ENCODE measurements around the gene THAP12.

Gene THAP12

GRCh38 chr11:76392870-76393269 lies 11.9 kb upstream of the THAP12 start:
- Histone ChIP-seq H3K36me3 (replicated peaks) (no peaks in the 10 kb centered on the region), H3K4me3 (no peak overlapping the region), H3K4me1 (peaks cover 16% of the 10 kb centered on the region), H3K9me3 (no peaks in the 10 kb centered on the region), H3K27me3 (ENCODE audit: low read depth) (no peaks in the 10 kb centered on the region)
- in situ Hi-C loops (cut with MboI; ENCODE audit: low sequenced_read_pairs) = no loop called here
- DNase-seq (ENCODE audit: low spot score in 2 of 2) = no peak

GRCh38 chr11:76391811-76392475 lies 11.0 kb upstream of the THAP12 start:
- Histone ChIP-seq H3K4me3 (no peak overlapping the region), H3K9me3 (no peaks in the 10 kb centered on the region), H3K36me3 (replicated peaks) (no peaks in the 10 kb centered on the region), H3K27me3 (ENCODE audit: low read depth) (no peaks in the 10 kb centered on the region), H3K4me1 (peaks cover 16% of the 10 kb centered on the region)
- no peak for DNase-seq (ENCODE audit: low spot score in 2 of 2)
- in situ Hi-C loops (cut with MboI; ENCODE audit: low sequenced_read_pairs) = no loop called here

- in situ Hi-C loops (cut with MboI; ENCODE audit: low sequenced_read_pairs) = no loop called here
- no peak overlapping the region for H3K4me3 ChIP-seq
- no peak for DNase-seq (ENCODE audit: low spot score in 2 of 2)
- H3K36me3 ChIP-seq (replicated peaks) = no peaks in the 10 kb centered on the region
- peaks cover 16% of the 10 kb centered on the region for H3K4me1 ChIP-seq
- H3K27me3 ChIP-seq (ENCODE audit: low read depth) = no peaks in the 10 kb centered on the region
- H3K9me3 ChIP-seq = no peaks in the 10 kb centered on the region
Observed at GRCh38 chr11:76391021-76391420, 10.1 kb upstream of the THAP12 start.

GRCh38 chr11:76388408-76388807 lies 7.5 kb upstream of the THAP12 start:
- H3K36me3 ChIP-seq (replicated peaks) = no peaks in the 10 kb centered on the region
- H3K4me3 ChIP-seq = no peak overlapping the region
- no peaks in the 10 kb centered on the region for H3K4me1 ChIP-seq
- H3K27me3 ChIP-seq (ENCODE audit: low read depth) = no peaks in the 10 kb centered on the region
- H3K9me3 ChIP-seq = no peaks in the 10 kb centered on the region
- in situ Hi-C loops (cut with MboI; ENCODE audit: low sequenced_read_pairs) = no loop called here
- no peak for DNase-seq (ENCODE audit: low spot score in 2 of 2)

- peaks cover 5% of the 10 kb centered on the region for H3K4me1 ChIP-seq
- no peak overlapping the region for H3K4me3 ChIP-seq
- peaks cover 10% of the 10 kb centered on the region for H3K9me3 ChIP-seq
- in situ Hi-C loops (cut with MboI; ENCODE audit: low sequenced_read_pairs) = no loop called here
- no peaks in the 10 kb centered on the region for H3K27me3 ChIP-seq (ENCODE audit: low read depth)
- DNase-seq (ENCODE audit: low spot score in 2 of 2) = peak in 1 of 2 experiments; percentile 34
- H3K36me3 ChIP-seq (replicated peaks) = no peaks in the 10 kb centered on the region
Observed at GRCh38 chr11:76385903-76386302, 5.0 kb upstream of the THAP12 start.

GRCh38 chr11:76382209-76382608 lies 1.3 kb upstream of the THAP12 start:
- peaks cover 10% of the 10 kb centered on the region for H3K9me3 ChIP-seq
- H3K36me3 ChIP-seq (replicated peaks) = 0 out of 2 replicates have a peak, but pooled peaks cover 3% of the 10 kb centered on the region
- no peak for DNase-seq (ENCODE audit: low spot score in 2 of 2)
- H3K27me3 ChIP-seq (ENCODE audit: low read depth) = no peaks in the 10 kb centered on the region
- peaks cover 12% of the 10 kb centered on the region for H3K4me1 ChIP-seq
- in situ Hi-C loops (cut with MboI; ENCODE audit: low sequenced_read_pairs) = no loop called here
- H3K4me3 ChIP-seq = no peak overlapping the region

GRCh38 chr11:76380159-76380976 lies 564 bp downstream of the THAP12 start:
- peak overlapping the region; percentile 63 for H3K4me3 ChIP-seq
- peaks cover 15% of the 10 kb centered on the region for H3K4me1 ChIP-seq
- peak; percentile 21 to 24 for DNase-seq (ENCODE audit: low spot score in 2 of 2)
- 0 out of 2 replicates have a peak, but pooled peaks cover 3% of the 10 kb centered on the region for H3K36me3 ChIP-seq (replicated peaks)
- no peaks in the 10 kb centered on the region for H3K27me3 ChIP-seq (ENCODE audit: low read depth)
- peaks cover 10% of the 10 kb centered on the region for H3K9me3 ChIP-seq
- in situ Hi-C loops (cut with MboI; ENCODE audit: low sequenced_read_pairs) = no loop called here

GRCh38 chr11:76379807-76380158 lies 1.1 kb downstream of the THAP12 start:
- Histone ChIP-seq H3K4me3 (peak overlapping the region; percentile 63), H3K4me1 (peaks cover 15% of the 10 kb centered on the region), H3K27me3 (ENCODE audit: low read depth) (no peaks in the 10 kb centered on the region), H3K36me3 (replicated peaks) (0 out of 2 replicates have a peak, but pooled peaks cover 3% of the 10 kb centered on the region), H3K9me3 (peaks cover 10% of the 10 kb centered on the region)
- DNase-seq (ENCODE audit: low spot score in 2 of 2) = no peak
- in situ Hi-C loops (cut with MboI; ENCODE audit: low sequenced_read_pairs) = no loop called here

GRCh38 chr11:76376746-76377558 lies 4.0 kb downstream of the THAP12 start:
- DNase-seq (ENCODE audit: low spot score in 2 of 2) = no peak
- H3K36me3 ChIP-seq (replicated peaks) = 0 out of 2 replicates have a peak, but pooled peaks cover 3% of the 10 kb centered on the region
- in situ Hi-C loops (cut with MboI; ENCODE audit: low sequenced_read_pairs) = no loop called here
- H3K4me1 ChIP-seq = peaks cover 19% of the 10 kb centered on the region
- peaks cover 7% of the 10 kb centered on the region for H3K9me3 ChIP-seq
- H3K27me3 ChIP-seq (ENCODE audit: low read depth) = no peaks in the 10 kb centered on the region
- no peak overlapping the region for H3K4me3 ChIP-seq

- no peak overlapping the region for H3K4me3 ChIP-seq
- no peak for DNase-seq (ENCODE audit: low spot score in 2 of 2)
- H3K27me3 ChIP-seq (ENCODE audit: low read depth) = no peaks in the 10 kb centered on the region
- peaks cover 20% of the 10 kb centered on the region for H3K4me1 ChIP-seq
- H3K9me3 ChIP-seq = no peaks in the 10 kb centered on the region
- no peaks in the 10 kb centered on the region for H3K36me3 ChIP-seq (replicated peaks)
- in situ Hi-C loops (cut with MboI; ENCODE audit: low sequenced_read_pairs) = no loop called here
Observed at GRCh38 chr11:76371170-76371569, 9.8 kb downstream of the THAP12 start.

- H3K27me3 ChIP-seq (ENCODE audit: low read depth) = no peaks in the 10 kb centered on the region
- no peaks in the 10 kb centered on the region for H3K9me3 ChIP-seq
- no peak for DNase-seq (ENCODE audit: low spot score in 2 of 2)
- H3K36me3 ChIP-seq (replicated peaks) = peaks cover 5% of the 10 kb centered on the region
- in situ Hi-C loops (cut with MboI; ENCODE audit: low sequenced_read_pairs) = no loop called here
- H3K4me1 ChIP-seq = peaks cover 16% of the 10 kb centered on the region
- H3K4me3 ChIP-seq = no peak overlapping the region
Observed at GRCh38 chr11:76369406-76369805, 11.5 kb downstream of the THAP12 start.

GRCh38 chr11:76368490-76368889 lies 12.4 kb downstream of the THAP12 start:
- no peak for DNase-seq (ENCODE audit: low spot score in 2 of 2)
- Histone ChIP-seq H3K9me3 (no peaks in the 10 kb centered on the region), H3K4me1 (peaks cover 13% of the 10 kb centered on the region), H3K36me3 (replicated peaks) (peaks cover 7% of the 10 kb centered on the region), H3K27me3 (ENCODE audit: low read depth) (no peaks in the 10 kb centered on the region), H3K4me3 (no peak overlapping the region)
- in situ Hi-C loops (cut with MboI; ENCODE audit: low sequenced_read_pairs) = no loop called here

- H3K9me3 ChIP-seq = no peaks in the 10 kb centered on the region
- DNase-seq (ENCODE audit: low spot score in 2 of 2) = no peak
- H3K4me1 ChIP-seq = peaks cover 16% of the 10 kb centered on the region
- in situ Hi-C loops (cut with MboI; ENCODE audit: low sequenced_read_pairs) = no loop called here
- no peak overlapping the region for H3K4me3 ChIP-seq
- peaks cover 19% of the 10 kb centered on the region for H3K36me3 ChIP-seq (replicated peaks)
- H3K27me3 ChIP-seq (ENCODE audit: low read depth) = no peaks in the 10 kb centered on the region
Observed at GRCh38 chr11:76365038-76365679, 15.8 kb downstream of the THAP12 start.
